HG02798 (cell line): Measurements from ENCODE around the gene DENND2D.

ENCODE experiments used
- ATAC-seq: cut with Tn5 transposase; IDR thresholded peaks from one replicate; pipeline ENCODE4 v1.9.1; 2021; ENCODE audit warnings: mild to moderate bottlenecking; ENCODE audit not compliant: unreplicated experiment, poor library complexity

DENND2D gene

DNA sequence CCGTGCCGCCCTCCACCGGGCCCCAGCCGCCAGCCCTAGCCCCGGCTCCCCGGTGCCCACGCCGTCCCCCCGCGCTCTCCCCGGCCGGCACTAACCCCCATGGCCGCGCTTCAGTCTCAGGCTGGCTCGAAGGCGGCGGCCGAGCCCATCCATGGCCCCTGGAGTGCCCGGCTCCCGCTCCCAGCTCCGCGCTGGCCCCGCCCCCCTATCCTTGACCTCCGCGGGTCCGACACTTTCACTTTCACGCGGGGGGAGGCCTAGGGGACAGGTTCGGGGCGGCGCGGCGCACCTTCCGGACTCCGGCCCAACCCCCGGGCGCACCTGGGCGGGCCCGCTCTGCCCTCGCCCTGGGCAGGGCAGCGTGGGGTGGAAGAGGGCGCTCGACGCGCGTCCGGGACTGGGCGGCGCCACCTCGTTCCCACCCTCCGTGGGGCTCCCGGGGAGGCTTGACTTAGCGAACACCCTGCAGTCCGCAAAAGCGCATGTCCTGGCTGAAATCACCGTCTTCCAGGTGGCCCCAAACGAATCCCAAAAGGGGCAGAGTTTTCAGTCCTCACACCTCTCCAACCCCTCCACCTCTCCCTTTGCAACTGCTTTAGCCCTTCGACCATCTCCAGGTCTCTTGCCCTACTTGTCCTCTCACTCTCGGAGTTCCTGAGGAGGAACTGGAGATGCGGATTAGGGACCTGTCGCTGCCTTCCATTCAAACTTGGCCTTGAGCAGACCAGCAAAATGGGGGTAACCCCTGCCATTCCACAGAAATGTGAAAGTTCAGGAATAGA is 3.9 kb upstream of the DENND2D start:
- ATAC-seq, result peak; percentile 80

DNA sequence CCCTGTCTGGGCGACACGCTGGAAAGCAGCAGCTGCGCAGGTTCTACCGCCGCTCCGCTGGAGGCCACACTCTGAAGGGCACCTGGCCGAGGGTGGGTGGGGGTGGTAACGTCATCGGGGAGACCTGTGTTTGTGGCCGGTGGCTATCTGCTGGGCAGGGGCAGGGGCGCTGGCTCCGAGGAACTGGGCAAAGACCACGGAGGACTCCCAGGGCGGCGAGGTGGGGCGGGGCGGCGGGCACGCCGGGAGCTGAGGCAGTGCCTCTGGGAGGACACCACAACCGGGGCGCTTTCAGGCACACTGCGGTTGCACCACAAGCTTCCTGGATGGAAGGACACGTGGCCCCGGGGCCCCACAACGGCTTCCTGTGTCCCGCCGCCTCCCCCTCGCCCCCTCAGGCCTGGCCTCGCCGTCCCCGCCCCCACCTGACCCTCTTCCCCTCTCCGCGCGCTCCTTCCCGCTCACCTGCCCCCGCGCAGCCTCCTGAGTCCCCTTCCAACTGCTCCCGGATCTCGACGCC is 3.3 kb upstream of the DENND2D start:
- peak; percentile 66 for ATAC-seq

DNA sequence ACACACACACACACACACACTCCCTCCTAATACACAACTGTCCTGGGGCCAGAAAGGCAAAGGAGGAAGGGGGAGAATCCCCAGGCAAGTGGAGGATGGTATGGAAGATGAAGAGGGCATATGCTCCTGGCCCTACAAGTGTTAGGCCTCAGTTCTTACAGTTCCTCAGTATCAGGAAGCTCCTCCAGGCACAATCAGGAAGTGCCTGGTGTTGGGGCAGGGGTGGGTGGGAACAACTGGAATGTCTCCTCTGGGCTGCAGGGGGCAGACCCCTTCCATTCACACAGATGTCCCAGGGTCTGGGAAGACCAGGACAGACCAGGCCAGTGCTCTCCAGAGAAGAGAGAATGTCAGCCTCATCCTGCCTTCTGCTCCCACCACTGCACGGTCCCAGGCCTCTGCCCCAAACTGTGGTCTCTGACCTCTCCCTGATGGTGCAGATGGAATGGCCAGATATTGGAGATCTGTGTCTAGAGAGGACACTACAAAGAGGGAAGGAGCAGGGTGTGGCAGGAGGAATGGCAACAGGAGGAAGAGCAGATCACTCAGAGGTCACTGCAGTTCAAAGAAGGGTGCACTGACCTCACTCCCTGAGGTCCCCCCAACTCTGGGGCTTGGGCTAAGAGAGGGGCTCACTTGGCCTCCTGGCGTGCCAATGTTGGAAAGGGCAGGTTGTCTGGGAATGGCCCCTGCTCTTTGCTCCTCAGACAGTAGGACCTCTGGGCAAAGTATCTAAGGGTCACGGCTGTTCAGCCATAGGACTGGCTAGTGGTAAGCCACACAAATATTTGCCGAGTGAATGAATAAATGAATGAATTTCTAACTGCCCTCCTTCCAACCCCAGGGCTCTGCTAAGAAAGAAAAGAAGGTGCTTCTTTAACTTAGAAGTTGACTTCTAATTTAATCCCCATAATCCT is 2.5 kb upstream of the DENND2D start:
- no peak for ATAC-seq

DNA sequence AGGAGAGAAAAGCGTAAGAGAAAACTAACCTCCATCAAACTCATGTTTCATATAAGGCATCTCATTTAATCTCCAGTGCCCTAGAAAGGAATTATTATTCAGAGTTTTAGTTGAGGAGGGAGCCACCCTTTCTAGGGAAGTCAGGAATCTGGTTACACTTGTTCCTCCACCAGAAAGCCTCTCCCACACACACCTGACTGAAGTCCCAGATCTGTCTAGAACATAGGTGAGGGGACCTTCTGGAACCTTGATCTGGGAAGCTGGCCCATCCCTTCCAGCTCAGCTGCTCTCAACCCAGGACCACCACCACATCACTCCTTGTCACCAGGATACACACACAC is 1.9 kb upstream of the DENND2D start:
- ATAC-seq, result no peak

DNA sequence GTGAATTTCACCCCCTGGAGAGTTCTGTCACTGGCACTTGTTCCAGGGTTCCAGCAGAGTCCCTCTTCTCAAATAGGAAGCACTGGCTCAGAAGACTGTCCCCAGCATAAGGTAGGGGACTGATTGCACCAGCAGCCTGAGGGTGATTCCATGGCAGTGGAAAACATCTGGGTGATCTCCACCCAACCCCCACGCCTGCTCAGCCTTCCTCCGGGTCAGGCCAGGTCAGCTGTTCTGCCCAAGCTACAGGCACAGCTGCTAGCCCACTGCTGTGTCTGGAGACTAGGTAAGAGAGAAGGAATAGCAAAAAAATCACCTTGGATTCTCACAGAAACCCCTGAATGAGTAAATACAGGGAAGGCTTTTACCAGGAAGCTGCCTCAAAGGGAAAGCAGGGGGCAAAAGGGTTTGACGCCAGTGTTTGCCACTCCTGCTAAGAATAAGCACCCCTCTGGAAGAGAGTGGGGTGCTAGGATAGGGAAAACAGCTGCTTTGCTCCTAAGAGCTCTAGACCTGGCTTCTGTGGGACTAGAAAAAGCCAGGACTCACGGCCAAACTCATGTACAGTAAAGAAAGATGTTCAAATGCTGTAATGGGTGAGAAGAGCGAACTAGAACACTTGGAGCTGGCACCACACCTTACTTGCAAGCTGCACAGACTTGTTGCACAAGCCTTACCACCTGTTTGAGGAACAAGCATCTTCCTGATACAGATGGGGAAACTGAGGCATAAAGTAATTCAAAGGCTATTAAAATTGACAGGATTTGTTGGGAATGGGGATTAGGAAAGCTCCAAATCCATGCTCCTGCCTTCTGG is 1.0 kb upstream of the DENND2D start:
- no peak for ATAC-seq

DNA sequence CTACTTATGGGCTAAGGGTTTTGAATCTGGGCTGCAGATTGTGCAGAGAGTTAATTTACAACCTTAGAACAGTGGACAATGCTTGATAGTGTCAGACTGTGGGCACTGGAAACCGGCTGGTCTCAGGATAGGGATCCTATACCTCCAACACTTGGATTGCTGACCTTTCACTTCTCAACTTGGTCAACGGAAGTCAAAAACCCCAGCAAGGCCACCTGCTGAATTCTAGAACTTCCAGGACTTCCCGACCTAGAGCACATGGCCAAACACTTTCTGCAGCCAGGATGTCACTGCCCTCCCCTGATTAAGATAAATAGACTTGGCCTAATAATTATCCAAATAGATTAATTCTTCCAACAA is 336 bp upstream of the DENND2D start:
- no peak for ATAC-seq

DNA sequence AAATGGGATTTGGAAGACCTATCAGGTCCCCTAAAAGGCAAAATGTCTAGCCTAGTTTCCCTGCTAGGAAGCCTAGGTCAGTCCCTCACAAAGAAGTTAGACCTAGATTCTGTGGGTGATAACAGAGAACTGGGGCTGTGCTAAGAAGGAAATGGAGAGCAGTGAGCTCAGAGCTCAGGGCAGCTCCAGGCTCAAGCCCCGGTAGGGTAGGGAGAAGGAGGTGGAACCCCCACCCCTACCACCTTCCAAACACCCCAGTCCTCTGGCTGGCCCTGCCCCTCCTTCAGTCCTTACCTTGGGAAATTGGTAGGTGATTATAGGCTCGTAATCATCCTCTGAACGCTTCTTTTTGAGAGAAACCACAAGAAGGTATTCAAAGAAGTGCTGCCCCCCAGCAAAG is 1.1 kb downstream of the DENND2D start:
- no peak for ATAC-seq

DNA sequence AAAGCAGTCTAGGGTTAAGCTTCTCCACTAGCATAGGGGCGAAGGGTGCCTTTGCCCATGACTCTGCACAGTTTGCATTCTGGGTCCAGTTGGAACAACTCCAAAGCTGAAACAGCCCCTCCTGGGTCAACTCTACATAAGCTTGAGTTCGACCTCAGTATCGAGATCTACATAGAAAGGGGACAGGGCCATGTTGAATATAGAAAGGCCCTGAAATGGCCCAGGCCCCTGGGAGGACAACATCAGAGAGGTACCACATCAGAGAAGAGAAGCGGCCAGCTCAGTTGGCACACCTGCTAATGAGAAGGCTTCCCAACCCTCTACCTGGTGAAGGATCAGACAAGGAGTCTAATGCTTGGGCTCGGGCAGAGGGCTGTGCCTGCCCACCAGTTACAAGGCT is 1.6 kb downstream of the DENND2D start:
- ATAC-seq, result no peak

DNA sequence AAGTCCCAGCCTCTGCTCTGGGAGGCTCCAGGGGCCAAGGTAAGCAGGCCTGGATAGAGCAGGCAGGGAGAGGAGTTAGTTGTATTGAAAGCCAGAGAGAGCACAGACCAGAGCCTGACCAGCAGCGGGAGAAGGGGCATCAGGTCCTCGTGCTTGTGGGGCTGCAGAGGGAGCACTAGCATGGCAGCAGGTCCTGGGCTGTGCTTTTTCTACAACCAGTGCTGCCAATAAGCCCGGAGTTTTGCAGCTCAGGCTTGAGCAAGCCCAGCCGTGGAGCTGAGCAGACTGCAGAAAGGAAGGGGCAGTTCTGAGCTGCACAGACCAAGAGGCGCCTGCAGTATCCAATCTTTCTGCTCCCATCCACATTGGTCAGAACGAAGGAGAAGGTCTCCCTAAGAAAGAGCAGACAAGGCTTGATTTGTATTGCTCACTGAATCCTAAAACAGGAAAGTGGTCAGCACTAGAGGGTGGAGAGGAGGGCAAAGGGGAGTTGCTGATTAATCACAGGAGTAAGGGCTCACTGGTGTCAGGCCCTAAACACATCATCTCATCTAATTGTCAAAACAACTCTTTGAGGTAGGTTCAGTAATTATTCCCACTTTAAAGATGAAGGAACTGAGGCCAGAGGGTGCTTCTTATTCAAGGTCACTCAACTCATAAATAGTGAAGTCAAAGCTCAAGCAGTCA is 2.7 kb downstream of the DENND2D start:
- no peak for ATAC-seq

DNA sequence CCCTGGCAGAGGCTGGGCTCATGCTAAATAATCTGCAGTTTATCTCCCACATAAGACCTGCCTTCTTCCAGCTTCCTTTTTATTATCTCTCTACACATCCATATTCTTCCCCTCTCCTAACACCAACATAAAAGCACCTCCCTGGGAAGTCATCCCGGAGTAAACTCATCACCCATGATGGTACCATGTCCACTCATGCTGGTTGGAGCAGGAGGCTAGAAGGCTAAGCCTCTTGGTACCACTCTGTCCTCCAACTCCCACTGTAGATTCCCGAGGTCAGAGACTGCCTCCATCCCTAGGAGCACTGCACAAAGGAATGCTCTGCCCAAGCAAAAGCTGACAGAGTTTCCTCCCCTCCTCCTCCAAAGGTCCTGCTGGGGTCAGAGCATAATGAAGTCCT is 4.2 kb downstream of the DENND2D start:
- no peak for ATAC-seq

DNA sequence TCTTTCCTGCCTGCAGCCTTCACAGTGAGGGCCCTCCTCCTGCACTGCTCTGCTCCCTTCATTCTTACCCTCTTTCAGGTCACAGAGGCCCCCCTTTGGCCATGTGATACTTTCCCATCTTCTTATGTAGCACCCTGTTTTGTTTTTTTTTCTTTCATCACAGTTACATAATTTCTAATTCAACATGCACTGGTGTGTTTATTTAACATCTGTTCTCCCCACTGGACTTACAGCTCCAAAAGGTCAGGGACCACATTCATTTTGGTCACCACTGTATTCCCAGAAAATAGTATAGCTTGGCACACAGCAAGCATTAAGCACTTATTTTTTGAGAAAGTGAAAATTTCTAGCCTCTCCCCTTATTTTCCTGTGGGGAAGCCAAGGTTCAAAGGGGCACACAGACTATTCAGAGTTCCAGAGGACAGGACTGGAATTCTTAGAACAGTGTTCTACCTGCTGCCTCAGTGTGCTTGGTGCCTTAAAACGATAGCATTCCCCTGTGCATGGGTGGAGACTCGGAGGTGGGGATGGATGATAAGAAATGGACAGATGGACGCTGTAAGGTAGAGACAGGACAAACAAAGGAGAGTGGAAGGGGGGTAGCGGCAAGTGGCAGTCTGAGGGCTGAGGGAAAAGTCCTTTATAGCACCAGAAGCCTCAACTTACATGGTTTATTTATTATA is 5.3 kb downstream of the DENND2D start:
- no peak for ATAC-seq

DNA sequence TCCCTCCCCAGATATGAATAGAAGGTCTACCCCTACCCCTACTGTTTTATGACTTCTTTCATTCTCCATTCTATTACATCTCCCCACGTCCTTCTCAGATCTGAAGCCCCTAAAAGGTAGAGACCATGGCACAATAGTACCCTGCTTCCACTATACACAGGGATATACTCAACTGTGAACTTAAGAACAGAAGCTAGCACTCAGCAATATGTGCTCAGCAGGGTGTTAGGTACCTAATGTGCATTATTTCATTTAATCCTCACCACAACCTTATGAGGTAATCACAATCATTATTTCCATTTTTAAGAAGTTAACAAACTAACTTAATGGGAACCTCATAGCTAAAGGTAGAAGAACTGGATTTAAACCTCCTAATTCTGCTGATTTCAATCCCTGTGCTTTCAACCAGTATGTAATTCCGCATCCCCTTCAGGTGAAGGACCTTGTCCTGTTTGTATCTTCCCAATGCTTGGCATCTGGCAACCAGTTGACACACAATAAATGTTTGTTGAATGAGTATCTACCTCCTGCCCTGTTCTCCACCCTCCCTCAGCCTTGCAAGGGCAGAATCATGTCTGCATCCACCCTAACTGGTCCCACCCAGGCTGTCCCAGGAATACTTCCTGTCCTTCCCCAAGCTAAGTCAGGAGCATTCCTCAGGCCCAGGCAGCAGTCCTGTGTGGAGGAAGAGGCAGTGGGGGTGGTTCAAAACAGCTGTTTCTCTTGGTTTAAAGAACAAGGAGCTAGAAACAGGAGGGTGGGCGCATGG is 6.5 kb downstream of the DENND2D start:
- no peak for ATAC-seq

DNA sequence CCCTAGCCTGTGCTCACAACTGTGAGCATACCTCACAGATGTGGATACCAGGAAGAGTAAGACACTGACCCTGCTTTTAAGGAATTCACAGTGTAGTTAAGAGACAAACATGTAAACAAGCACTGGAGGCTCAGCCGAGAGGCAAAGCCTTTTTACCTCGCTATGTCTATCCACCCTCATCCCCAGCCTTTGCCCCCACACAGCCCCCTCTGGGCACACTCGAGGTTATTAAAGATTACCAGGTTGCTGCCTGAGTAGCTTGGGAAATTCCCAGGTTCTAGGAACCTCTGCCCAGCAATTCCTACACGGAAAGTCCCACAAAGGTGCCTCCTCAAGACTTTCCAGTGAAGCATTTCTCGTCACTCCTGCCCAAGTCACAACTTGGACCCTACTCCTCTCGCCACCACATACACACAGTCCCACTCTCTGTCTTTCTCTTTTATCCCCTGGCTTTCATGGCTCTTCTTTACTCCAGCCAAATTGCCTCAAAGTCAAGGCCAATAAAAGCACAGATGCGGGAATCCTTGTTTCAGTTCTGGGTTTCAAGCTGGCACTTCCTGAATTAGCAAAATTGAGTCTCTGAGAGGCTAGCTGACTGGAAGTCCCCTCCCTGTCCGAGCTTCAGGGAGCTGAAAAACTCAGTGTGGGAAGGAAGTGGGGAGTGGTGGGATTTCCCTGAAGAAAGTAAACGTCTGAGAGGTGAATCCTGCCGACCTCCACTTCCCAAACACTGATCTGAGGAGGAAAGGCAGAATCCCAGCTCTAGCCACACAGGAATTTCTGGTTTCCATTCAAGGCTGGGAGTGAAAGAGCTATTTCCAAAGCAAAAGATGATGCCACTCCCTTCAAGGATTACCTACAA is 7.6 kb downstream of the DENND2D start:
- no peak for ATAC-seq

DNA sequence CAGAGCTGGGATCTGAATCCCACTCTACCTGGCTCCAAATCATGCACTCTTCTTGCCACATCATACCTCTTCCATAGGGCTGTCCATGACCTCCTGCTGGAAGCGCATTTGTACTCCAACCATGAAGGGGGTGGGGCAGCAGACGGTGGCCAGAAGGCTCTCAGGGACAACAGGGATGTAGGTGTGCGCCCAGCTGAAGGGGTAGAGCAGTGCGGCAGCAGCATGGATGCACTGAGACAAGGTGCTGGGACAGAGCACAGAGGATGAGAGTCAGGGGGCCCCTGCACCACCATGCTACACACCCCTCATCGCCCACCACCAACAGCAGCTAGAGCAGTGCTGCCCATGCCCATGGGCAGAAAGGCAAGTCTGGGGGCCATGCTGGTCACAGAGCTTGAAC is 8.4 kb downstream of the DENND2D start:
- no peak for ATAC-seq

DNA sequence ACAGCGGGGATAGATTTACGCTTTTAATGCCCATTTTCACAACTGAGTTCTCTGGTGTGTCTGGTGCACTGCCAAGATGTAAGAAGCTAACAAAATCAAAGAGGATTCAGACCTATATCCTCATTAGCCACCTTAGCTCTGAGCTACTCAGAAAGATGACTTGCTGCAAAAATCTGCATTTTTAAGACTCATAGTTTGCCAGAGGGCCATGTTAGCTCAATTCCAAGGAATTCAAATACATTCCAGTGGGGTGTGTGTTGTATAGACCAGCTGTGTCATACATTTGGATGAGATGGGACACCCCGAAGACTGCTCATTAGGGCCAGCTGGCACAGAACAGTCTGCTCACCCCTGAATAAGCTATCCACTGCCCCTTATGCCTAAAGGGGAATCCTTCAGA is 8.9 kb downstream of the DENND2D start:
- no peak for ATAC-seq

DNA sequence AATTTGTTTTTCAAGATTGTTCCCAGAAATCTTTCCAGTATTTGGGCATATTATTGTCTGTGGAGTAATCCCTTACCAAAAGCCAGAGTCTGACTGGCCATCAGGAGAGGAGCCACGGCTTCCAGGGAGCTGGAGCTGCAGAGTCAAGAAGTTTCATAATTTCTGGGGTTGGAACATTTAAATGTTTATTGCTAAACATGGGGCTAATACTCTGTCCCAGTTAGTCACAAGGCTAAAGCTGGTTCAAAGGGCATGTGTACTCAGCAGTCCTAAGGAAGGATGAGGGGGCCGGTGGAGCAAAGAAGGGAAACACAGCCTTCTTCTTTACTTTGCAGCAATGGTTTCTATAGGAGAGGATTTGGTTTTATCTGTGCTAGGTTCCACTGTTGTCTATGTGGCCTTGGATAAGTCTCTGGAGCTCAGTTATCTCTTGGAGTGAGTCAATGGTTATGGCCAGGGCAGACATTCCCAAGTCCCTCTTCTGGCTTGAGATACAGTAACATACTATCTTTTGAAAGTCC is 9.5 kb downstream of the DENND2D start:
- ATAC-seq, result no peak

DNA sequence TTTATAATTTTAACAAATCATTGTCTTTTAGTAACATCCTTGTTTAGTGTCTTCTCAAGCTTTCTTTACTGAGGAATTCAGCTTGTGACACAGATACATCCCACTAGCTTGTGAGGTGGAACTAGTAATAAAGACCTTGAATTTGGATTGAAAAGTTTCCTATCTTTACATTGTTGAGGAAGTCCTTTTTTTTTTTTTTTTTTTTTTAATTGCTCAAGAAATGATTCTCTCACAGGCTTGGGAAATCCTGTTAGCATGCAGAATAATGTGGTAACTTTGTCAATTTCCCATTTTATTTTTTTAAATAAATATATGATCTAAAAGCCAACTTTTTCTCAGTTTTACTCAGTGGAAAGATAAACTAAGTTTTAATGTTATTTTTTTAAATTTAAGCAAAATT is 15.8 kb downstream of the DENND2D start:
- no peak for ATAC-seq
